Stimulated activated CD4-positive, alpha-beta T cell treated with anti-CD3 and anti-CD28 coated beads, Interleukin-2, amount 100 ng/mL, for 24 hours (primary cell): Measurements from ENCODE around the gene ERGIC1.

Experiments
- DNase-seq, 2 donors: peaks; one replicate each; pipeline ENCODE4 v3.0.0-alpha.2; 2020

Gene ERGIC1

DNA sequence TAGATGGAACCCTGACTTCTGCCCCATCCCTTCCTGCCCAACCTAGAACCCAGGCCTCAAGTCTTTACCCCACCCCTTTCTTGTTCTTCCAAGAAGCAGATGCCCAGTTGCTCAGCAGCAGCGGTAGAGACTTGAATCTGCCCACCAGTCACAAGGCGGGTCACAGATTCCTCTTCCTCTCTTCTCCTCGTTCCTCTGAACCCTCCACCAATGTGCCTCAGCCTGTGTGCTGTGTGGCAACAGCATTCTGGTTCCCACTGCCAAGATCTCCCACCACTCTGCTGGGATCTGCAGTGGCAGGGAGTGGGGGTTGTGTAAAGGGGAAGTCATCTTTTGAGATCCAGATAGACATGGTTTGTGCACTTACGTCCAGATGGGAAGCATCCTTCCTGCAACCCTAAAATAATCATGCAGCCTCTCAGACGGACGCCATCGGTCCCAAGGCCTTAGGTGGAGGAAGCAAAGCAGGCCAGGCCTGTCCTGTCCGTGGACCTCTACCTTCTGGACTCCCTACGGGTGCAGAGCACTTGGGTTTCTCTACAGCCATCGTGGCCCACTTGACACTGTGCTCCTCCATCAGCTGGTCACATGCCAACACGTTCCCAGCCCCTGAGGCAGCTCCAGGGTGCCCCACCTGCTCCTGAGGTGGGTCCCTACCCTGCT is 117.5 kb downstream of the ERGIC1 start:
- DNase-seq, result no peak

DNA sequence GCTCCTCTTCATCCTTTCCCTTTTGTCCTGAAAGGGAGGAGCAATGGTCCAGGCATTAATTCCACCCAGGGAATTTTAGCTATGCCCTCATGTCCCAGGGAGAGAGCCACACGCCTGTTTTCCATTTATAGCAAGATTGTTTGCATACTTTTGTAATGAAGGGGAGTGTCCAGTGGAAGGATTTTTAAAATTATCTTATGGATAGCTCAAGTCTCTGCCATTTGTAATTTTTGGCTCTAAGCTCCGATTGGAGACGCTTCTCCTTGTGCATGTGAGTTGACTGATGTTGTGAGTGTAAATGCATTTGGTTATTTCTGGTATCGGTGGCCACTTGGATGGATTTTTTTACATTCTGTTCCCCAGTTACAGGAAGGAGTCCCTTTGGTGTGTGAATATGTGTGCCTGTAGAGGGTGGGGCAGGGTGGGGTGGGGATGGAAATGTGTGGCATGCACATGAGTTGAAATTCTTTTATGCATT is 118.0 kb downstream of the ERGIC1 start:
- DNase-seq, result no peak

DNA sequence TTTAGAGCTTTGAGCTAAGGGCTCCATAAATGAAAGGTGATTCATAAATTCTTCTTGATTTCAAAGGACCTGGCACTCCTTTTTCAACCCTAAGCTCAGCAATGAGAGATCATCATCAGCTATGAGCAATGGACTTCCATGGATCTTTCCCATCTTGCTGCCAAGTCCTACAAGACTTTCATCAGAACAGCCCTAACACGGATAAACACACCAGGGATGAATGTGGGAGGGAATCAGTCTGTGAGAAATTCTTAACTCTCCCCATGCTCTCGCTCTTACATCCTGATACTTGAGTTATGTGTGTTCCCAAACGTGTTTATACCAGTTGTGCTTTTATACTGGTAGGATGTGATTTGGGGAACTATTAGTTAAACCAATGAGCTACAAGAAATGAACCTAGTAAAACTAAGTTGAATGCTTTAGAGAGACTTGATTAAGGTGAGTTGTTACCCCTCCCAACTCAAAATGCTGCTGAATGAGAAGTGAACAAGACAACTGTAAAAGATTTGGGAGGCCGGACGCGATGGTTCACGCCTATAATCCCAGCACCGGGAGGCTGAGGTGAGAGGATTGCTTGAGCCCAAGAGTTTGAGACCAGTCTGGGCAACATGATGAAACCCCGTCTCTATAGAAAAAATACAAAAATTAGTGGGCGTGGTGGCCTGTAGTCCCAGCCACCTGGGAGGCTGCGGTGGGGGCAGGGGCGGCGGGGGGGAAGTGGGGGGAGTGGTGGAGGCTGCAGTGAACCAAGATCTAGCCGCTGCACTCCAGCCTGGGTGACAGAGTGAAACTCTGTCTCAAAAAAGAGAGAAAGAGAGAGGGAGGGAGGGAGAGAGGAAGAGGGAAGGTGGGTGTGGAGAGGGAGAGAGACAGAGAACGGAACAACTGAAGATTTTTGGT is 120.0 kb downstream of the ERGIC1 start:
- no peak for DNase-seq

DNA sequence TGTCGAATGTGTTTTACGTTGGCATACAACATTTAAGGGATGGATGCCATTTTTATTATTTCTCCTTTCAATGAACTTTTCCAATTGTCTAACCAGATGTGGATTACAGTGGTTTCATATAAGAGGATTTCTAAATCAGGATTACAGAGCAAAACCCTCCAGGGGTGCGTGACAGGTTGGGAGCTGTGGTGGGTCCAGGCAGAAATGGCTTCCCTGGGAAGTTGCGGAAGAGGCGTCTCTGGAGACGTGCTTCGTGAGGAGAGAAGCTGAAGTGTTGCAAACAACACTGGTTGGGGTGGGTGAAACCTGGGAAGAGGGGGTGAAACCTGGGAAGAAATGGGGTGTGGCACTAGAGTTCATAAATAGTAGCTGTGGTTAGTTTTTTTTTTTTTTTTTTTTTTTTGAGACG is 120.7 kb downstream of the ERGIC1 start:
- no peak for DNase-seq

DNA sequence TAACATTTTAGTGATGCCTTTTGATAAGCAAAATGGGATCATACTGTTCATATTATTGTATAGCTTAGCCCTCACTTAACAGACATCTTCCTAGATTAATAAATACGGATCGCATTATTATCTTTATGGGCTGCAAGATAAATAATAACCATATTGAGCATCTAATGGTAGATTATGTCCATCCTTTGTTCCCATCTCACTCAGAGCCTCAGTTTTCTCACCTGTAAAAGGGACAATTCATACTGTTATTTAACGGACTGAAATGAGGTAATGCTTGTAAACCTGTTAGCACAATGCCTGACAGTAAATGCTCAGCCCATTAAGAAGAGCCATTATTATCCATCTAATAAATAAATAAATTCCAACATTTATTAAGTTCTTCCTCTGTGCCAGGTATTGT is 122.2 kb downstream of the ERGIC1 start:
- no peak for DNase-seq

DNA sequence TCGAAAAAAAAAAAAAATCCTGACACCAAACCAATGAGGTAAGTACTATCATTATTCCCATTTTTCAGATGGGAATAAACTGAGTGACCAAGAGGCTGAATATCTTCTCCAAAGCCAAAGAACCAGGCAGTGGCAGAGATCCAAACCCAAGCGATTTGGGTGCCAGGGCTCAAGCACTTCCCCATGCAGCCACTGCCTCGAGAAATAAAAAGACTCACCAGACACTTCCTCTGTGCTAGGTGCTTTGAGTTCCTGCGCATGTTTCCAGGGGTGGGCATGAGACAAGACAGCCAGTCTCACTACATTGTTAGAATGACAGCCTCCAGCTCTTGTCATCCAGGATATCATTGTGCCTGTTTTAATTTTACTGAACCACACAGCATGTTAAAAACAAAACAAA is 122.9 kb downstream of the ERGIC1 start:
- DNase-seq, result no peak

DNA sequence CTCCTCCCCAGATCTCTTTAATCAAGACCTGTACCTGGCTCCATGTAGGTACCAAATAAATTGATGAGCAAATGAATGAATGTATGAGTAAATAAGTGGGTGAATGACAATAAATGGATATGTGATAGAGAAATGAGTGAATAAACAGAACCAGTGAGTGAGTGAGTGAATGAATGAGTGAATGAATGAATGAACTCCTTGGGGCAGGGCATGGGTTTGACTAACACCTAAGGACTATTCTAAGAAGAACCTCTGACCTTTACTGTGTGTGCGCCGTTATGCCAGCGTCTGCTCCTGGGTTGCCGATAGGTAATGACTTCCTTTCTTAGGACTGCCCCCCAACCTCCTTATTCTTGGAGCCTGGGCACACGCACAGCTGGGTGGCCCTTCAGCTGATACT is 123.4 kb downstream of the ERGIC1 start:
- DNase-seq, result no peak

DNA sequence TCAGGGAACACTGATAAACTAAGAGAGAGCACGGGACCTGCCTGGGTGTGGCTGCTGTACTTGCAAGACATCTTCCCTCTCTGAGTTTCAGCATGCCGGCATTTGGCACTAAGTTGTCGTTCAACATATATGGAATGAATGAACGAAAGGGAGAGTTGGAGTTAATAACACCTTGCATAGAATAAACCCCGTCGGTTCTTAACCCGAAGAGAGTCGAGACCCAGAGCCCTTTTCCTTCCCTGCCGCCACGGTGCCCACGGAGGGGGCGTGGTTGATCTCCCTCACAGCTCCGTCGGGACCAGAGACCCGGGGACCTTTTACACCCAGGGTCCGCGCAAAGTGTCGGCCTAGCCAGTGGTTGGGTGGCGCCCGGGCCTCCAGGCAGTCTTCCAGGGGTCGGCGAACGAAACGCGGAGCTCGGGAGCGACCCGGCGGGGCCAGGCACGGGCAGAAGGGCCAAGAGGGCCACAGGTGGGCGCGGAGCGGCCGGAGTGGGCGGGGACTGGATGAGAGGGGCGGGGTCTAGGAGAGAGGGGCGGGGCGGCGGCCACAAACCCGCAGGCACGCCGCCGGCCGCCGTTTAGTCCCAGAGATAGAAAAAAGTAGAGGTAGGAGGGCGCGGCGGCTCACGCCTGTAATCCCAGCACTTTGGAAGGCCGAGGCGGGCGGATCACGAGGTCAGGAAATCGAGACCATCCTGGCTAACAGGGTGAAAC is 124.4 kb downstream of the ERGIC1 start:
- peak; percentile 68 to 76 for DNase-seq

DNA sequence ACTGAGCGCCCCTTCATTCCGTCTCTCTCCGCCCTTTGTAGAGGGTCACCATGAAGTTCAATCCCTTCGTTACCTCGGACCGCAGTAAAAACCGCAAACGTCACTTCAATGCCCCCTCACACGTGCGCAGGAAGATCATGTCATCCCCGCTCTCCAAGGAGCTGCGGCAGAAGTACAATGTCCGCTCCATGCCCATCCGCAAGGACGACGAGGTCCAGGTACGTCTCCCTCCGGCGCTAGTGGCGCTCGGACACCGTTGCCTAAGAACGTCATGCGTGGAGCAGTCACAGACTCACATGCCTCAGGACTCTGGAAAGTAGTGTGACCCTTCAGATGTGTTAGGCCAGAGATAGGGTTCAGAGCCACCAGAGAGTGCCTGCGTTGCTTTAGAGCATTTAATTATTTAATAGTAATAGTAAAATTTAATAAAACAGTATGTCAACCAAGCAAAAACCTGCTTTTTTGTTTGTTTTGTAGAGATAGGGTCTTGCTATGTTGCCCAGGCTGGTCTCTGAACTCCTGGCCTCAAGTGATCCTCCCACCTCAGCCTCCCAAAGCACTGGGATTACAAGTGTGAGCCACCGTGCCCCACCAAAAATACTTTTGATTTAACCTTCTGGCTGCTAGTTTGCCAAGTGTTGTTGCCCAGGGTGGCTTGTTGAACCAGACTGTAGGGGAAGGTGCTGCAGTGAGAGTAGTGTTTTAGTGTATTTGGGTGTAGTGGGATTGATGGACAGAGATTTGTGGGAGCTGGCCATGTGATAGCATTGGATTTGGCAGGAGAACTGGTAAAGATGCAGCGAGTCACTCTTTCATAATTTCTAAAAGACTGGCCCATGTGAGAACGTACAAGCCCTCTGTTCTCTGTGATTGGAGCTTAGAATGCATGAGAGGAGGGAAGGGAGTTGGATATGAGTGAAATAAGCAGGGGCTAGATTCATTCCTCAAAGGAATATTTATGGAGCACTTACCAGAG is 126.1 kb downstream of the ERGIC1 start:
- no peak for DNase-seq

DNA sequence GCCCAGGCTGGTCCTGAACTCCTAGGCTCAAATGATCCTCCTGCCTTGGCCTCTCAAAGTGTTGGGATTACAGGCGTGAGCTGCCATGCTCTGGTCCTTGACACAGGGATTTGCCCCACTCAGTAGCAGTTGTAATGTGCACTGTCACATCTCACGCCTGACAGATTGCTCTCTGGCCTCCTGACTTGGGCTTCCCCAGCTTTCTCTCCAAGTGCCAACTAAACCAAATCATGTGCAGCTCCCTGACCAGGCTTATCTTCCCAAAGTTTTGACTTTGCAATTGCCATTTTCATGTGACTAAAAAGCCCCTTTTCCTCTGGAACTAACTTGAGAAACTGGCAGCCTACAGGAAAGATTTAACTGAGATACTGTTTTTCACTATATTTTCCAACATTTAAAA is 135.9 kb downstream of the ERGIC1 start:
- no peak for DNase-seq

DNA sequence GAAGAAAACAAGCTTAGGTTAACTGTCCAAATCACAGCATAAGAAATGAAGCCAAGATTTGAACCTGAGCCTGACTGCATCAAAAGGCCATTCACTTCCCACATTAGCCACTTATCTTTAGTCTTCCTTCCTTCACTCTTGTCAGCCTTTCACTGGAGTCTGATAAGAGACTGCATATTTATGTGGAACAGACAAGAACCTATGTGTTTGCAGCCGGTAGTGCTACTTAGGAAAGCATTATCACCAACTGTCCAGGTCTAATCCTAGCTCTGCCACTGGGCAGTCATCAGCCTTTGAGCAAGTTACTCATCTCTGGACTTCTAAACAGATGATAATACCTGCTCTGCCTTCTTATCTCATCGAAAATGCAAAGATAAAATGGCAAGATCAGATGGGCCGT is 137.4 kb downstream of the ERGIC1 start:
- DNase-seq, result no peak

DNA sequence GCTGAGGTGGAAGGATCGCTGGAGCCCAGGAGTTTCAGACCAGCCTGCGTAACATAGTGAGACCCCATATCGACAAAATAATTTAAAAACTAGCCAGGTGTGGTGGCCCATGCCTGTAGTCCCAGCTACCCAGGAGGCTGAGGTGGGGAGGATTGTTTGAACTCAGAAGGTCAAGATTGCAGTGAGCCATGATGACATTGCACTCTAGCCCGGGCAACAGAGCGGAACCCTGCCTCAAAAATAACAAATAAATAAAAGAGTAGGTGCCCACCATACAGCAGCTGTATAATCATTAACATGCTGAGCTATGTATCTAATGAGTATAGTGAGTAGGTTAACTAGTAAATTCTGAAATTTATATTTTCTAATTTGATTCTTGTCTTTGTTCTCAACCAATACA is 138.5 kb downstream of the ERGIC1 start:
- no peak for DNase-seq

DNA sequence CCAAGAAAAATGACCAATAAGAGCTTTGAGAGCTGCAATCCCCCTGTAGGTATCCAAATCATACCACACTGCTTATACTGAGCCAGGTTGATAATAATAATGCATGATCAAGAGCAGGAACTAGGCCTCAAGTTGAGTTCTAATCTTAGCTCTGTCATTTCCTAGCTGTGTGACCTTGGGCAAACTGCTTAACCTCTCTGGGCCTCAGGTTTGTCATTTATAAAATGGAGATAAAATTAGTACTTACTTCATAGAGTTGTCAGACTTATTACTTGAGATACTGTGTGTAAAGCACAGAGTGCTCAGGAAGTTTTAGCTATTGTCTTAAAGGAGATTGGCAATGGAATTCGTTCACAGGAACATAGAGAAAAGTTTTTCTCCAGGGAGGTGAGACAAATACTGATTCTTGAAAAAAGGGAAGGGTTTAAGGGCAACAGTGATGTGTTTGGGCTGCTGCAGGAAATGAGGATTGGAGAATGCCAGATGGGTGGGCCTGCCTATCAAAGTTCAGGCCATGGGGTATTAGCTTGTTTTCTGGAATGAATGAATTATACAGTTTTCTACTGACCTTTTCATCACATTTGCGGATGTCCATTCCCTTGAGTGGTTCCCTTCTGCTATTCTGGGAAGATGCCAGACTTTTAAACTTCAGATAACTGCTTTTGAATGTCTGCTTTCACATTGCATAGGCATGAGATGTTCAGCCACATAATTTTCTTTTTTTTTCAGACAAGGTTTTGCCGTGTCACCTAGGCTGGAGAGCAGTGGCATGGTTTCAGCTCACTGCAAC is 139.3 kb downstream of the ERGIC1 start:
- no peak for DNase-seq

DNA sequence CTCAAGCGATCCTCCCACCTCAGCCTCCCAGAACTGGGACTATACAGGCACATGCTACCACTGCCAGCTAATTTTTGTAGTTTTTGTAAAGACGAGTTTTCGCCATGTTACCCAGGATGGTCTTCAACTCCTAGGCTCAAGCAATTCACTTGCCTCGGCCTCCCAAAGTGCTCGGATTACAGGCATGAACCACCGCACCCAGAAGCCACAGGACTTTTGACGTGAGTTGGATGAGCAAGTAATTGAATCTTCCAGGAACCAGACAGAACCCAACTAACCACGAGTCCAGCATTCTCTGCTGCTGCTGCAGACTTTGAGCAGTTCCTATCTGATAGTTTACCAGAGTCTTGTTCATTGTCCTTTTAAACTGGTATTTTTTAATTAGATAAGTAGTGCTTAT is 139.9 kb downstream of the ERGIC1 start:
- DNase-seq, result no peak

DNA sequence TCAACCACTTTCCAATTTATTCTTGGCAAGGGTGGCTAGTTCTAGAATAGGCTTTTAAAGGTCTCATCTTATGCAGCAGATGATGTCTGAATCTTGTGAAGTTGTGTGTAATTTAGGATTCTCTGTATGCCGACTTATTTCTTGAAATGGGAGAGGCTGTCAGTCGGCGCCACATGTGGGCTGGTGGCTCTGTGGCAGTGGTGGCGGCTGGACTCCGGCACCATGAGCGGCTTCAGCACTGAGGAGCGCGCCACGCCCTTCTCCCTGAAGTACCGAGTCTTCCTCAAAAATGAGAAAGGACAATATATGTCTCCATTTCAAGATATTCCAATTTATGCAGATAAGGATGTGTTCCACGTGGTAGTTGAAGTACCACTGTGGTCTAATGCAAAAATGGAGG is 141.2 kb downstream of the ERGIC1 start:
- no peak for DNase-seq

DNA sequence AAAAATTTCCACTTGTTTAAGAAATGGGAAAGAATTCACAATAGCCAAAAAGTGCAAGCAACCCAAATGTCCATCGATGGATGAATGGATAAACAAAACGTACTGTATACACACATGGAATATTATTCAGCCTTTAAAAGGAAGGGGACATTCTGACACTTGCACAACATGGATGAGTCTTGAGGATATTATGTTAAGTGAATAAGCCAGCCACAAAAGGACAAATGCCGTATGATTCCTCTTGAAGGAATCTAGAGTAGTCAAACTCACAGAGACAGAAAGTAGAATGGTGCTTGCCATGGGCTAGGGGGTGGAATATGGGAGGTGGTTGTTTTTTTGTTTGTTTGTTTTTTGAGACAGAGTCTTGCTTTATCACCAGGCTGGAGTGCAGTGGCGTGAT is 145.7 kb downstream of the ERGIC1 start:
- no peak for DNase-seq

DNA sequence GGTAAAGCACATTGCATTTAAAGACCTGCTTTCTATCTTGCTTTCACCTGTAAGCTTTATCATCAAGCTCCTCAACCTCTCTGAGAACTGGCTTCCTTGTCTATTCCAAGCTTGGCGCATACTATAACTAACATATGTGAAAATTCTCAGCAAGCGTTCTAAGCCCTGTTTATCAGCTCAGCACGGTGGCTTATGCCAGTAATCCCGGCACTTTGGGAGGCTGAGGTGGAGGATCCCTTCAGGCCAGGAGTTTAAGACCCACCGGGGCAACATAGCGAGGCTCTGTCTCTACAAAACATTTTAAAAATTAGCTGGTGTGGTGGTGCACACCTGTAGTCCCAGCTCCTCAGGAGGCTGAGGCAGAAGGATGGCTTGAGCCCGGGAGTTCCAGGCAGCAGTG is 147.9 kb downstream of the ERGIC1 start:
- DNase-seq, result no peak

DNA sequence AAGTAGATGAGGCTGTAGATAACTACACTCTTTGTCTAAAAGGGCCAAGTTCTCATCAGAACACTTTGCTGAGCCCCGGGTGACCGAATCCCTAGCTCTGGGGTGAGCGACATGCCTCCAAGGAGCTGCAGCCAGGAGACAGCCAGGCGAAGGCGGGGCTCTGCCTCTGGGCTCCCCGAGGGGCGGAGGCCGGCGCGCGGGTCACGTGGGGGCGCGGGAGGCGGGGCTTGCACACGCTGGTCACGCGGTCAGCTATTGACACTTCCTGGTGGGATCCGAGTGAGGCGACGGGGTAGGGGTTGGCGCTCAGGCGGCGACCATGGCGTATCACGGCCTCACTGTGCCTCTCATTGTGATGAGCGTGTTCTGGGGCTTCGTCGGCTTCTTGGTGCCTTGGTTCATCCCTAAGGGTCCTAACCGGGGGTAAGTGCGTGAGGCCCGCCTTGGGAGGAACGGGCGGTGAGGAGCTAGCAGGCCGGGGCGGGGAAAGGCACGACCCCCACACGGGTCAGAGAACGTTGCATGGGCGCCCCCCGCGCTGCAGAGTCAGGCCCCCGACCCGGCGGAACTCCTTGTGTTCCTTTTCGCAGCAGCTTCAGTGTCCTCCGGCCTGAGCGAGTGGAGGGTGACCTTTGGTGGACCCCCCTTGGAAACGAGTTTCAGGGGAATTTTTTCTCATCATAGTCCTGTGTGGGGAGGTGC is 149.6 kb downstream of the ERGIC1 start, which contains the start of gene ATP6V0E1:
Gene ATP6V0E1, plus strand, starts transcription at position 230 of the 702 bp plus-strand sequence. Its CDS starts 90 bp downstream, at position 320.
- DNase-seq, result peak; percentile 97 to 98

DNA sequence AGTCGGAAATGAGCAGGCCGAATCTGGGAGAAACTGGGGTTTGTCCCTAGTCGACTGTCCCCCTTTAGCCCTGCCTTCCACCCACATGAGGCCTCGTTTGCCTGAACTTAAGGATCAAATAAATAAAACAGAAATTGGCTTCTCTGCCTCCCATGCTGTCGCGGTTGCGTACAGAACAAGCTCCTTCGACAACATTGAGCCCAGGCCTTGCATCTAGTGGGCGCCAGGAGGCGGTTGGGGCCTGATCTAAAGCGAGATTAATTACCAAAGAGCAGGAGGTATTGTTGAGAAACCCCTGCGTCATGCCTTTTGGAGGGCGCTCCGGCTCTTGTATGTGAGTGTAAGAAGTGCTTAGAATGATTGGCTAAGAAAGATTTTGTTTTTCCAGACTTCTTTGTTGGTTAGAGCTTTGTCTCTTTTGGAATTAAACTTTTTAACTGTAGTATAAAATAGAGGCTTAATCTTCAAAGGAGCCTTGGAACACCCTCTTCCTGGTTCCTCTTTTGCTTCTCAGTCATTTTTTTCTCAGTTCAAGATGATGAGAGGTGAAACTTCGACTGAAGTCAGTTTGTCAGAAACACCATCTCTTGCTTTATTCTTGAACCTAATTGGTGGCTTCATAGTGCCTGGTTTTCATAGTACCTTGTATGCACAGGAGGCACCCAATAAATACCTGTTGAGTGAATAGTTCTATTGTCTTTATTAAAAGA is 150.3 kb downstream of the ERGIC1 start:
- peak; percentile 75 to 77 for DNase-seq

DNA sequence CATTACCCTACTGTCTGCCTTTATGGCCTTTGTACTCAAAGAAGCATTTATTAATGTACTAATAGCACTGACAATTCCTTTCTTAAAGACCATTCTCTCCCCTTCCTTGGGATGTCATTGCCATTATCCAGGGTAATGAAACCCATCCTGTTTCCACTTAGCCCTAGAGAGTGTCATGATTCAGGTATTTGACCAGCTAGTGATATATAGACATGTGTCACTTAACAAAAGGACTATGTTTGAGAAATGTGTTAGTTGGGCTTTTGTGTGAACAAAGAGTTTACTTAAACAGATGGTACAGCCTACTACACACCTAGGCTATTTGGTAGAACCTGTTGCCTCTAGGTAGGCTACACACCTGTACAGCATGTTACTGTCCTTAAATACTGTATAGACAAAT is 151.5 kb downstream of the ERGIC1 start:
- no peak for DNase-seq
